ENCODE data around the gene LSM6. TPM values are rescaled to one million over a fixed set of nuclear protein-coding genes. Genes with fewer than 3 reads are reported as not detected.

The LSM6 gene
- total RNA-seq, 1 experiment from 2014 or later, result 78.3 TPM

- H3K4me2 ChIP-seq (ENCODE audit: insufficient read depth, insufficient read length, low read length), result no peak overlapping the region
- no peaks in the 10 kb centered on the region for H3K27me3 Mint-ChIP-seq (ENCODE audit: low read depth)
- H3K9me3 ChIP-seq (ENCODE audit: control insufficient read depth, low read depth, low read length), result no peaks in the 10 kb centered on the region
- H2BK20ac ChIP-seq (ENCODE audit: low read depth, low read length, poor library complexity, severe bottlenecking), result no peak overlapping the region
- no peak overlapping the region for H2BK120ac ChIP-seq (ENCODE audit: low read depth, low read length, poor library complexity, severe bottlenecking)
- no peak overlapping the region for H2AK5ac ChIP-seq (ENCODE audit: insufficient read length, low read length)
- H2BK5ac ChIP-seq (ENCODE audit: insufficient read length, low read length), result no peak overlapping the region
- H3K9ac ChIP-seq (ENCODE audit: extremely low read depth, insufficient read length, low read length), result no peak overlapping the region
- no peak overlapping the region for H3K4ac ChIP-seq (ENCODE audit: low read depth, low read length)
- H3K14ac ChIP-seq (ENCODE audit: insufficient read depth, low read length), result no peak overlapping the region
- H3K4me1 ChIP-seq (ENCODE audit: insufficient read depth, low read length), result no peaks in the 10 kb centered on the region
- H3K4me1 Mint-ChIP-seq, result no peaks in the 10 kb centered on the region; a peak in 1 of 4 replicates
- no peak overlapping the region for H2BK15ac ChIP-seq (ENCODE audit: low read depth, low read length)
- no peaks in the 10 kb centered on the region for H4K20me1 ChIP-seq (ENCODE audit: control insufficient read depth, insufficient read depth, insufficient read length)
- H3K79me1 ChIP-seq (ENCODE audit: insufficient read depth, low read depth, low read length, poor library complexity, severe bottlenecking), result no peaks in the 10 kb centered on the region
- no peak overlapping the region for H3K27ac ChIP-seq (ENCODE audit: insufficient read length, low read depth, low read length)
- no peak overlapping the region for H3T11ph ChIP-seq (ENCODE audit: low read length)
- no peaks in the 10 kb centered on the region for H3K27me3 ChIP-seq (ENCODE audit: insufficient read depth, low read length)
- no peaks in the 10 kb centered on the region for H3K23me2 ChIP-seq (ENCODE audit: insufficient read length, low read depth, low read length, poor library complexity, severe bottlenecking)
- H3K79me2 ChIP-seq (ENCODE audit: insufficient read depth, low read length), result no peaks in the 10 kb centered on the region
- no peak overlapping the region for H4K5ac ChIP-seq (ENCODE audit: insufficient read length, low read depth, low read length)
- H2AFZ ChIP-seq (ENCODE audit: low read length), result no peak overlapping the region
- H4K91ac ChIP-seq (ENCODE audit: insufficient read length, low read depth, low read length), result no peak overlapping the region
- no peak overlapping the region for H3K23ac ChIP-seq (ENCODE audit: insufficient read length, low read depth, low read length)
- H3K56ac ChIP-seq (ENCODE audit: insufficient read length, low read depth, low read length), result no peak overlapping the region
- H2BK12ac ChIP-seq (ENCODE audit: insufficient read length, low read depth, low read length), result no peak overlapping the region
- no peak for DNase-seq
- H3K18ac ChIP-seq (ENCODE audit: insufficient read length, low read depth, low read length), result no peak overlapping the region
- no peak overlapping the region for H4K8ac ChIP-seq (replicated peaks; ENCODE audit: insufficient read length, low read depth, low read length)
- no CpG with 5 or more reads among the region's 8 CpGs for WGBS (ENCODE audit: extremely low coverage, insufficient read length, low lambda C conversion rate)
- no peak for TF ChIP-seq CTCF (conservative IDR thresholded peaks at IDR 0.05)
- H3K4me3 Mint-ChIP-seq, result no peak overlapping the region
- H3K27ac Mint-ChIP-seq, result 0 out of 7 replicates have a peak overlapping the region, but pooled peaks of 1 of the 3 experiments have one; percentile 93
- H3K36me3 Mint-ChIP-seq (ENCODE audit: insufficient read depth in 1 of 3, low read depth in 3 of 3), result no peaks in the 10 kb centered on the region
- no peaks in the 10 kb centered on the region for H3K9me3 Mint-ChIP-seq
Measured at GRCh38 chr4:146222313-146222712, 46.8 kb downstream of the LSM6 start.
